Measurements from ENCODE around the gene CAPZB. TPM values are rescaled to one million over a fixed set of nuclear protein-coding genes. Genes with fewer than 3 reads are reported as not detected.
"Not testable (repeated sequence)": the region's sequence is repeated elsewhere in the genome, so short reads cannot be mapped to it uniquely, and the experiment has no call there.

Gene CAPZB
- 143 and 225 TPM in 2 replicates for total RNA-seq (2014; rRNA removed; shearing (Covaris generic))

DNA sequence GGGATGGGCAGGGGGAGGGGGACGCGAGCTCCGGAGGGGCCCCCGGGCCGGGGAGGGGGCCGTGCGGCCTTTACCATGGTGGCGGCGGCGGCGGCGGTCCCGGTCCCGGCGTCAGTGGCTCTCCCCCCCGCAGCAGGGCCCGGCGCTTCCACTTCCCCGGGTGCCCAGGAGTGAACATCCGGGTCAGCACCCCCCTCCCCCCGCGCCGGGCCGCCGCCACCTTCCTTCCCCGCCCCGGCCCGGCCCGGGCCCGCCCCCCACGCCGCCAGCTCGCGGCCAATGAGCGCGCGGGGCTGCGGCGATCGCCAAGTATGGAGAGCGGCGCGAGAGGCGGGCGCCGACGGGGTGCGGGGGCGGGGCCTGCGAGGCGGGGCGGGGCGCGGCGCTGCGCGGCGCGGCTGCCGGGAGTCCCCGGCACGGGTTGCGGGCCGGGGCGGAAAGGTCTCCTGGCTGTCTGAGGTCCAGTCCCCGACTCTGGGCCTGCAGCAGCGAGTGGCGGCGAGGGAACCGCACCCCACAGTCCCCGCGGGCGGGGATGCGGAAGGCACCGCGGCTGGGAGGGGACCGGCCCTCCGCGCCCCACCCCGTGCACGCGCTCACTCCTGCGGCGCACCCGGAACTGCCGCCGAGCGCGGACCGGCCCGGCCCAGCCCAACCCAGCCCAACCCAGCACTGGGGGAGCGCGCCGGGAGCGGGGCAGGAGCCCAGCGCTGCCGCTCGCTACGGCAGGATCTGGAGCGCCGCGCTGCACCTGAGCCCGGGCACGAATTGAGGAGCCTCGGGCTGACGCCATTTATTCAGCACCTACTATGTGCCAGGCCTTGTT, at the start of gene CAPZB:
Gene CAPZB (minus strand): TSS at position 178 of the 826 bp plus-strand sequence. CDS start 101 bp downstream, at position 77.
- Histone ChIP-seq H3K4me3 (peak within 1 kb of the TSS; percentile 93), H3K36me3 (peaks cover 31% of the 10 kb centered on the region), H3K4me1 (replicated peaks) (peaks cover 36% of the 10 kb centered on the region), H3K9me3 (replicated peaks) (no peaks in the 10 kb centered on the region), H3K27ac (peak within 1 kb of the TSS; percentile 79), H3K27me3 (replicated peaks) (no peaks in the 10 kb centered on the region)
- peak; percentile 90 to 96 for DNase-seq (ENCODE audit: low read depth in 1 of 2, low spot score in 2 of 2)

GRCh38 chr1:19534281-19534680, 48.9 kb upstream of the CAPZB start:
- H3K4me3 ChIP-seq = no peak overlapping the region
- no peak overlapping the region for H3K27ac ChIP-seq
- DNase-seq (ENCODE audit: low read depth in 1 of 2, low spot score in 2 of 2) = no peak
- no peaks in the 10 kb centered on the region for H3K4me1 ChIP-seq (replicated peaks)
- peaks cover 12% of the 10 kb centered on the region for H3K9me3 ChIP-seq (replicated peaks)
- no peaks in the 10 kb centered on the region for H3K36me3 ChIP-seq
- no peaks in the 10 kb centered on the region for H3K27me3 ChIP-seq (replicated peaks)

DNA sequence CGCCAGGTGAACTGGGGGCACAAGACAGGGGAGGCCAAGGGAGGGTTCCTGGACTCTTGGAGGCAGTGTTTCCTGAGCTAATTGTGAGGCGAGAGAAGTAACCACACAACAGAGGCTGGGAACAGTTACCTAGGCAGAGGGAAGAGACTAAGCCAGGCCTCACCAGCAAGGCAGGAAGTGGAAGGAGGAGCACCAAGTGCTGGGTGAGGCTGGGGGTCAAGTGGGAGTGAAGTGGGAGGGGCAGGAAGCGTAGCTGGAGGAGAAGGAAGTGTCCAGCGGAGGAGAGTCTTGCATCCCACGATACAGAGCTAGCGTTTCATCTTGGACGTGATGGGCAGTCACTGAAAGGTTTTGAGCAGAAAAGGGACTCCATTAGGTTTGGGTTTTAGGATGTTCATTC, 48.3 kb upstream of the CAPZB start:
- no peaks in the 10 kb centered on the region for H3K36me3 ChIP-seq
- no peak overlapping the region for H3K27ac ChIP-seq
- no peak for DNase-seq (ENCODE audit: low read depth in 1 of 2, low spot score in 2 of 2)
- no peaks in the 10 kb centered on the region for H3K4me1 ChIP-seq (replicated peaks)
- H3K4me3 ChIP-seq = no peak overlapping the region
- peaks cover 12% of the 10 kb centered on the region for H3K9me3 ChIP-seq (replicated peaks)
- H3K27me3 ChIP-seq (replicated peaks) = no peaks in the 10 kb centered on the region

DNA sequence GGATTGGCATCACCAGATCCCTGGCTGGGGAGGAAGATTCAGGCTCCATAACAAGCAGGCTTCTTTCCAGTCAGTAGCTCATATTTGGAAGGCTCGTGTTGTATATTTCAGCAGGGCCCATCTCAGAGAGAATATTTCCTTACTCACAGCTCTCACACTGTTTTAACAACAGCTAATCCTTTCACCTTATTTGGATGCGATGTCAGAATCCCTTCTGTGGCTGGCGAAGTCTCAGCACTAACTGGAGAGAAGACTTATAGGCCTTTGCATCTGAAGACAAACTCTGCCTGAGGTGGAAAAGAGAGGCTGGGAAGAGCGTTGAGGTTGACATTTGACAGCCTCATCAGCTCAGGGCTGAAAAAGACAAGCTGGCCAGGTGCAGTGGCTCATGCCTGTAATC, 47.2 kb upstream of the CAPZB start:
- Histone ChIP-seq H3K4me3 (no peak overlapping the region), H3K27me3 (replicated peaks) (no peaks in the 10 kb centered on the region), H3K9me3 (replicated peaks) (peaks cover 9% of the 10 kb centered on the region), H3K4me1 (replicated peaks) (no peaks in the 10 kb centered on the region), H3K36me3 (no peaks in the 10 kb centered on the region), H3K27ac (no peak overlapping the region)
- DNase-seq (ENCODE audit: low read depth in 1 of 2, low spot score in 2 of 2) = no peak

DNA sequence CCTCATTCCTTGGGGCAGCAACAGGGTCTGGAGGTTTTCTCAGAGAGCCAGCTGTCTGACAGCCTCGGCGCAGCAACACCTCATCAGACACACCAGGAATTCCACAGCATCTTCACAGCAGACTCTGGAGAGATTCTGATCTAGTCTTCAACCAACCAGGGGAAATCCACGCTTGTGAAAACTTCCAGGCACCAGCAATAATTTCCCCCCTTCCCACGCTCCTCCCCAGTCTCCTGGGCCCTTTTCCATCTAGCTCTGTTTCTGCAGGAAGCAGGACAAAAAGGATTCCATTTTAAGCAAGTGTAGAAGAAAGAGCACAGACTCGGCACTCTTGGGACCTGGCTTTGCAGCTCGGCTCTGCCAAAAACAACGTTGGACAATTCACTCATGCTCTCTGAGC, 44.3 kb upstream of the CAPZB start:
- Histone ChIP-seq H3K36me3 (no peaks in the 10 kb centered on the region), H3K27ac (no peak overlapping the region), H3K4me3 (no peak overlapping the region), H3K4me1 (replicated peaks) (0 out of 2 replicates have a peak, but pooled peaks cover 3% of the 10 kb centered on the region), H3K27me3 (replicated peaks) (no peaks in the 10 kb centered on the region), H3K9me3 (replicated peaks) (peaks cover 4% of the 10 kb centered on the region; the same call in 1 of the 2 replicates)
- DNase-seq (ENCODE audit: low read depth in 1 of 2, low spot score in 2 of 2) = no peak

GRCh38 chr1:19528438-19528837, 43.1 kb upstream of the CAPZB start:
- Histone ChIP-seq H3K4me1 (replicated peaks) (0 out of 2 replicates have a peak, but pooled peaks cover 3% of the 10 kb centered on the region), H3K27me3 (replicated peaks) (no peaks in the 10 kb centered on the region), H3K9me3 (replicated peaks) (peaks cover 4% of the 10 kb centered on the region; the same call in 1 of the 2 replicates), H3K36me3 (no peaks in the 10 kb centered on the region), H3K27ac (no peak overlapping the region), H3K4me3 (no peak overlapping the region)
- DNase-seq (ENCODE audit: low read depth in 1 of 2, low spot score in 2 of 2) = no peak

- Histone ChIP-seq H3K27me3 (replicated peaks) (no peaks in the 10 kb centered on the region), H3K36me3 (no peaks in the 10 kb centered on the region), H3K9me3 (replicated peaks) (peaks cover 2% of the 10 kb centered on the region; the same call in 1 of the 2 replicates), H3K27ac (no peak overlapping the region), H3K4me1 (replicated peaks) (0 out of 2 replicates have a peak, but pooled peaks cover 3% of the 10 kb centered on the region), H3K4me3 (no peak overlapping the region)
- DNase-seq (ENCODE audit: low read depth in 1 of 2, low spot score in 2 of 2) = peak in 1 of 2 experiments; percentile 13
Observed at GRCh38 chr1:19525607-19526545, 40.5 kb upstream of the CAPZB start.

- no peak overlapping the region for H3K4me3 ChIP-seq
- H3K36me3 ChIP-seq = no peaks in the 10 kb centered on the region
- no peak overlapping the region for H3K27ac ChIP-seq
- no peak for DNase-seq (ENCODE audit: low read depth in 1 of 2, low spot score in 2 of 2)
- H3K27me3 ChIP-seq (replicated peaks) = no peaks in the 10 kb centered on the region
- no peaks in the 10 kb centered on the region for H3K9me3 ChIP-seq (replicated peaks)
- H3K4me1 ChIP-seq (replicated peaks) = 0 out of 2 replicates have a peak, but pooled peaks cover 3% of the 10 kb centered on the region
Observed at GRCh38 chr1:19524791-19525190, 39.5 kb upstream of the CAPZB start.

GRCh38 chr1:19522570-19522969, 37.2 kb upstream of the CAPZB start:
- not testable (repeated sequence) for H3K27me3 ChIP-seq (replicated peaks); H3K27ac ChIP-seq; H3K9me3 ChIP-seq (replicated peaks); H3K4me3 ChIP-seq; DNase-seq (ENCODE audit: low read depth in 1 of 2, low spot score in 2 of 2); H3K4me1 ChIP-seq (replicated peaks); H3K36me3 ChIP-seq

GRCh38 chr1:19521411-19521810, 36.1 kb upstream of the CAPZB start:
- Histone ChIP-seq H3K9me3 (replicated peaks) (no peaks in the 10 kb centered on the region), H3K4me1 (replicated peaks) (0 out of 2 replicates have a peak, but pooled peaks cover 3% of the 10 kb centered on the region), H3K4me3 (no peak overlapping the region), H3K27ac (no peak overlapping the region), H3K27me3 (replicated peaks) (no peaks in the 10 kb centered on the region), H3K36me3 (no peaks in the 10 kb centered on the region)
- DNase-seq (ENCODE audit: low read depth in 1 of 2, low spot score in 2 of 2) = no peak

GRCh38 chr1:19517017-19517416, 31.7 kb upstream of the CAPZB start:
- Histone ChIP-seq H3K27me3 (replicated peaks) (no peaks in the 10 kb centered on the region), H3K4me1 (replicated peaks) (no peaks in the 10 kb centered on the region), H3K36me3 (no peaks in the 10 kb centered on the region), H3K27ac (no peak overlapping the region), H3K4me3 (no peak overlapping the region), H3K9me3 (replicated peaks) (no peaks in the 10 kb centered on the region)
- DNase-seq (ENCODE audit: low read depth in 1 of 2, low spot score in 2 of 2) = no peak

GRCh38 chr1:19515201-19515600, 29.9 kb upstream of the CAPZB start:
- no peaks in the 10 kb centered on the region for H3K27me3 ChIP-seq (replicated peaks)
- H3K4me1 ChIP-seq (replicated peaks) = no peaks in the 10 kb centered on the region
- no peaks in the 10 kb centered on the region for H3K36me3 ChIP-seq
- DNase-seq (ENCODE audit: low read depth in 1 of 2, low spot score in 2 of 2) = no peak
- no peak overlapping the region for H3K27ac ChIP-seq
- no peak overlapping the region for H3K4me3 ChIP-seq
- H3K9me3 ChIP-seq (replicated peaks) = no peaks in the 10 kb centered on the region

DNA sequence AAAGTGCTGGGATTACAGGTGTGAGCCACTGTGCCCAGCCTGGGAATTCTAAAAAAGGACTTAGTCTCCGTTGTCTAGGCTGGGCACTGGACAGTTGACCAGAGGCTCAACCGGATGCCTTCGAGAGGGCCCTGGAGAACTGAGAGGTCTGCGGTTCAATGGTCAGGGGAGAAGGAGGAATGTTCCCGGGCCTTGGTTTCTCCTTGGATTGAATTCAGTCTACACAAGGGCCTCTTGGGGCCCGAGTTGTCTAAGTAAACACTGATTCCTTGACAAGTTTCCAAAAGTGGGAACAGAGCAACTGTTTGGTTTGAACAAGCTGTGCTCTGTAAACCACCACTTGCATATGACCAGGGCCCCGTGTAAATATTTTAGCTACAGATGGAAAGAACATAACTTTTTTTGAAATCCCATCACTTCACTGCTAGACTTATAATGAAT, 29.1 kb upstream of the CAPZB start:
- H3K9me3 ChIP-seq (replicated peaks) = no peaks in the 10 kb centered on the region
- no peaks in the 10 kb centered on the region for H3K27me3 ChIP-seq (replicated peaks)
- H3K36me3 ChIP-seq = no peaks in the 10 kb centered on the region
- no peak overlapping the region for H3K4me3 ChIP-seq
- no peak overlapping the region for H3K27ac ChIP-seq
- peaks cover 2% of the 10 kb centered on the region for H3K4me1 ChIP-seq (replicated peaks)
- DNase-seq (ENCODE audit: low read depth in 1 of 2, low spot score in 2 of 2) = no peak
